ENCODE results near the gene PRR12.

GRCh38 chr19:49554701-49555181 lies 36.2 kb upstream of the PRR12 start:
- TF ChIP-seq CTCF (conservative IDR thresholded peaks at IDR 0.05 in 1 of 2, IDR thresholded peaks at IDR 0.05 in 1 of 2; ENCODE audit: low read depth in 1 of 2, low read length in 2 of 2) (no peak), EZH2 (IDR thresholded peaks at IDR 0.05; ENCODE audit: low read length, missing control alignments) (no peak)
